ENCODE measurements around the gene HIP1R.

HIP1R gene

GRCh38 chr12:122862872-122863701 lies 27.8 kb downstream of the HIP1R start:
- TF ChIP-seq CTCF (IDR thresholded peaks at IDR 0.05), result no peak

- TF ChIP-seq CTCF (IDR thresholded peaks at IDR 0.05), result no peak
These were observed 29.6 kb downstream of the HIP1R start for GRCh38 chr12:122864894-122865253.

GRCh38 chr12:122865268-122866231 lies 30.3 kb downstream of the HIP1R start:
- peak; percentile 62 for TF ChIP-seq CTCF (IDR thresholded peaks at IDR 0.05)

- no peak for TF ChIP-seq CTCF (IDR thresholded peaks at IDR 0.05)
These were observed 31.1 kb downstream of the HIP1R start for GRCh38 chr12:122866379-122866778.

- TF ChIP-seq CTCF (IDR thresholded peaks at IDR 0.05), result no peak
These were observed 31.8 kb downstream of the HIP1R start for GRCh38 chr12:122866950-122867607.

GRCh38 chr12:122867691-122868461 lies 32.6 kb downstream of the HIP1R start:
- TF ChIP-seq CTCF (IDR thresholded peaks at IDR 0.05), result no peak
